Measurements from ENCODE around the gene SCMH1.

The SCMH1 gene

DNA sequence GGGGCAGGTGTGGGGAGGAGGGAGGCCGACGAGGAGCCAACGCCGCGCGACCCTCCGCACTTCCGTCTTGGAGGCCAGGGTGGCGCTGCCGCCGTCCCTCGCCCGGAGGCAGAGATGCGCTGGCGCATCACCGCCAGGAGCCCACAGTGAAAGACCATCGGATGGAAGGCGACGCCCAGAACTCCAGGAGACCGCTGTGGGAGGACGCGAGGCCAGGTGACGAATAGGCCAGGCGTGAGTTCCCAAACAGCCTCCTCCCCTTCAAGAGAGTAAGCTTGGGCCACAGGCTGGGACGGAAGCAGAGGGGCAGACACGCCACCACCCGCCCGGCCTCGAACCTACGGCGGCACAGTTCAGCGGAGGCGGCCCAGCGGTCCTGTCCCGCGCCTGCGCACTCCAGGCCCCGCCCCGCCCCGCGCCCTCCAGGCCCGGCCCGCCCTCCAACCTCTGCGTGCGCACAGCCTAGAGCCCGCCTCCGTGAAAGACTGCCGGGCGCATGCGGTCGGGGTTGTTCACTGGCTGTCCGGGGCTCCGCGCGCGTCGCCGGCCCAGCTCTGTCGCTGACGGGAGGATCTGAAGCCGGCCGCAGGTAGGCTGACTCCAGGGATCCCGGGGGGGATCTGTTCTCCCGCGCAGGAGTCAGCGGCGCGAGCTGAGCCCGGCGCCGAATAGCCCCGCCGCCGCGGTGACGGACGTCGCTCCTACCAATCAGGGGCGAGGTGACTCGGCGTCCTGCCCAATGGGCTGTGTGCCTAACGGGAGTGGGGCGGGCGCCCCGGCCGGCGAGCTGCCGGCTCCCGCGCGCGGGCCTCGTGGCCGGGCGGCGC, 262.7 kb downstream of the SCMH1 start, which contains the start of gene CTPS1:
CTPS1 (plus strand) TSS at position 456 of the 827 bp plus-strand sequence. CDS start 3,595 bp downstream, outside the sequence.
- TF ChIP-seq, protein P1, sequence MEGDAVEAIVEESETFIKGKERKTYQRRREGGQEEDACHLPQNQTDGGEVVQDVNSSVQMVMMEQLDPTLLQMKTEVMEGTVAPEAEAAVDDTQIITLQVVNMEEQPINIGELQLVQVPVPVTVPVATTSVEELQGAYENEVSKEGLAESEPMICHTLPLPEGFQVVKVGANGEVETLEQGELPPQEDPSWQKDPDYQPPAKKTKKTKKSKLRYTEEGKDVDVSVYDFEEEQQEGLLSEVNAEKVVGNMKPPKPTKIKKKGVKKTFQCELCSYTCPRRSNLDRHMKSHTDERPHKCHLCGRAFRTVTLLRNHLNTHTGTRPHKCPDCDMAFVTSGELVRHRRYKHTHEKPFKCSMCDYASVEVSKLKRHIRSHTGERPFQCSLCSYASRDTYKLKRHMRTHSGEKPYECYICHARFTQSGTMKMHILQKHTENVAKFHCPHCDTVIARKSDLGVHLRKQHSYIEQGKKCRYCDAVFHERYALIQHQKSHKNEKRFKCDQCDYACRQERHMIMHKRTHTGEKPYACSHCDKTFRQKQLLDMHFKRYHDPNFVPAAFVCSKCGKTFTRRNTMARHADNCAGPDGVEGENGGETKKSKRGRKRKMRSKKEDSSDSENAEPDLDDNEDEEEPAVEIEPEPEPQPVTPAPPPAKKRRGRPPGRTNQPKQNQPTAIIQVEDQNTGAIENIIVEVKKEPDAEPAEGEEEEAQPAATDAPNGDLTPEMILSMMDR (IDR thresholded peaks at IDR 0.05; ENCODE audit: borderline replicate concordance, control extremely low read depth, extremely low read depth, insufficient read depth, missing control alignments) = peak; percentile 45
- in situ Hi-C loops (cut with MboI; ENCODE audit: low sequenced_read_pairs, unreplicated experiment) = no loop called here
- peak; percentile 99 for DNase-seq (ENCODE audit: low spot score)

DNA sequence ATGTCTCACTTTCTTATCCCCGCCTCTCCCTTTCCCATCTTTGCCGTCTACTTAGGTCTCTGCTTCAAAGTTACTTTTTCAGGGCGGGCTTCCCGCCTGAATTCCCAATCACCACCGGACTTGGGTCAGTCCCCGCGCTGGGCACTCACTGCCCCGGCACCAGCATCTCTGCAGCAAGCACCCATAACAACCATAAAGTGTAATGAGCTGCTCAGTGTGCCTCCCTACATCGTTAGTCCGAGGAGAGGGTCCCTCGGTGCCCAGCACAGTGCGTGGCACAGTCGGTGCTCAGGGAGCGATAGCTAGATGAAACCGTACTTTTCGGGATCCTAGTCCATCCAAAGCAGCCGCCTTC, 263.2 kb downstream of the SCMH1 start:
- no peak for DNase-seq (ENCODE audit: low spot score)
- TF ChIP-seq, protein P1 (IDR thresholded peaks at IDR 0.05; ENCODE audit: borderline replicate concordance, control extremely low read depth, extremely low read depth, insufficient read depth, missing control alignments) = no peak
- in situ Hi-C loops (cut with MboI; ENCODE audit: low sequenced_read_pairs, unreplicated experiment) = no loop called here

DNA sequence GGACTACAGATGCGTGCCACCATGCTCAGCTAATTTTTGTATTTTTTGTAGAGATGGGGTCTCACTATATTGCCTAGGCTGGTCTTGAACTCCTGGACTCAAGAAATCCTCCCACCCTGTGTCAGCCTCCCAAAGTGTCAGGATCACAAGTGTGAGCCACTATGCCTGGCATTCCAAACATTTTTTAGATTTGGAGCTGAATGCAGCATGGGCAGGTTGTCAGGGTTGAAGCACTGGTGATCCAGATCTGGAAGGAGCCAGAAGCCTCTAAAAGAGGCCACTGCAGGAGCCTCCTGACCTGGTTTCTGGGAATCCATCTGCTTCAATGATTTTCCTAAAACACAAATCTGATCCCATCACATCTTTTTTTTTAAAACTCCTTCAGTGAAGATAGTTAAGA, 264.4 kb downstream of the SCMH1 start:
- in situ Hi-C loops (cut with MboI; ENCODE audit: low sequenced_read_pairs, unreplicated experiment) = no loop called here
- TF ChIP-seq, protein P1 (IDR thresholded peaks at IDR 0.05; ENCODE audit: borderline replicate concordance, control extremely low read depth, extremely low read depth, insufficient read depth, missing control alignments) = no peak
- no peak for DNase-seq (ENCODE audit: low spot score)

Data from GM13976 (cell line).